Measurements from ENCODE around the gene MTCH1. TPM values are rescaled to one million over a fixed set of nuclear protein-coding genes. Genes with fewer than 3 reads are reported as not detected.

The MTCH1 gene
- total RNA-seq, 3 donors from 2014 or later, result 187 to 229 (median 215) TPM

GRCh38 chr6:37025621-37026466, 39.8 kb upstream of the MTCH1 start:
- intact Hi-C loops (cut with DNase I; ENCODE audit: low total_unique reads), result loop anchor here (10.0 kb wide), 1 partner anchor 149 kb away; the partner anchor contains the start of gene PIM1
- TF ChIP-seq POLR2A (IDR thresholded peaks at IDR 0.05) (no peak), CTCF (IDR thresholded peaks at IDR 0.05) (no peak), POLR2AphosphoS5 (IDR thresholded peaks at IDR 0.05) (no peak)
- H3K36me3 ChIP-seq, result no peaks in the 10 kb centered on the region
- peak overlapping the region in 1 of 2 donors; percentile 71 for H3K27ac ChIP-seq
- no peaks in the 10 kb centered on the region for H3K4me1 ChIP-seq
- no peak overlapping the region for H3K4me3 ChIP-seq
- no peaks in the 10 kb centered on the region for H3K9me3 ChIP-seq
- H3K27me3 ChIP-seq, result no peaks in the 10 kb centered on the region
- DNase-seq (ENCODE audit: low spot score in 2 of 2), result no peak

GRCh38 chr6:37024656-37025337, 38.8 kb upstream of the MTCH1 start:
- Histone ChIP-seq H3K27me3 (no peaks in the 10 kb centered on the region), H3K27ac (peak overlapping the region in 1 of 2 donors; percentile 71), H3K4me1 (no peaks in the 10 kb centered on the region), H3K9me3 (no peaks in the 10 kb centered on the region), H3K36me3 (no peaks in the 10 kb centered on the region), H3K4me3 (no peak overlapping the region)
- intact Hi-C loops (cut with DNase I; ENCODE audit: low total_unique reads), result loop anchor here (5.0 to 10.0 kb wide), 2 partner anchors 150 to 188 kb away; partner anchors contain the start of gene PIM1
- DNase-seq (ENCODE audit: low spot score in 2 of 2), result peak in 1 of 2 donors; percentile 85
- TF ChIP-seq POLR2A (IDR thresholded peaks at IDR 0.05), result no peak

- no peaks in the 10 kb centered on the region for H3K27me3 ChIP-seq
- no peak overlapping the region for H3K27ac ChIP-seq
- H3K4me1 ChIP-seq, result peaks cover 3 to 7% of the 10 kb centered on the region in 2 donors
- no peaks in the 10 kb centered on the region for H3K9me3 ChIP-seq
- H3K4me3 ChIP-seq, result no peak overlapping the region
- no peaks in the 10 kb centered on the region for H3K36me3 ChIP-seq
- no peak for TF ChIP-seq CTCF (IDR thresholded peaks at IDR 0.05)
- DNase-seq (ENCODE audit: low spot score in 2 of 2), result no peak
- intact Hi-C loops (cut with DNase I; ENCODE audit: low total_unique reads), result loop anchor here (5.0 to 10.0 kb wide), 2 partner anchors 153 to 190 kb away; partner anchors contain the start of gene PIM1
These were observed 36.3 kb upstream of the MTCH1 start for GRCh38 chr6:37022135-37022863.

- no peak for TF ChIP-seq CTCF (IDR thresholded peaks at IDR 0.05)
- TF ChIP-seq POLR2A (IDR thresholded peaks at IDR 0.05), result no peak
- TF ChIP-seq POLR2AphosphoS5 (IDR thresholded peaks at IDR 0.05), result no peak
- H3K4me3 ChIP-seq, result no peak overlapping the region
- no peak for DNase-seq (ENCODE audit: low spot score in 2 of 2)
- no peaks in the 10 kb centered on the region for H3K9me3 ChIP-seq
- H3K36me3 ChIP-seq, result no peaks in the 10 kb centered on the region
- no peaks in the 10 kb centered on the region for H3K27me3 ChIP-seq
- peaks cover 3 to 7% of the 10 kb centered on the region in 2 donors for H3K4me1 ChIP-seq
- H3K27ac ChIP-seq, result no peak overlapping the region
- intact Hi-C loops (cut with DNase I; ENCODE audit: low total_unique reads), result loop anchor here (5.0 to 10.0 kb wide), 2 partner anchors 153 to 191 kb away; partner anchors contain the start of gene PIM1
These were observed 35.5 kb upstream of the MTCH1 start for GRCh38 chr6:37021356-37022129.

- DNase-seq (ENCODE audit: low spot score in 2 of 2), result no peak
- peaks cover 3 to 7% of the 10 kb centered on the region in 2 donors for H3K4me1 ChIP-seq
- no peaks in the 10 kb centered on the region for H3K9me3 ChIP-seq
- no peak overlapping the region for H3K27ac ChIP-seq
- no peaks in the 10 kb centered on the region for H3K27me3 ChIP-seq
- H3K4me3 ChIP-seq, result no peak overlapping the region
- H3K36me3 ChIP-seq, result no peaks in the 10 kb centered on the region
- no peak for TF ChIP-seq CTCF (IDR thresholded peaks at IDR 0.05)
- no peak for TF ChIP-seq POLR2A (IDR thresholded peaks at IDR 0.05)
- no peak for TF ChIP-seq POLR2AphosphoS5 (IDR thresholded peaks at IDR 0.05)
- intact Hi-C loops (cut with DNase I; ENCODE audit: low total_unique reads), result loop anchor here (5.0 to 10.0 kb wide), 2 partner anchors 154 to 191 kb away; partner anchors contain the start of gene PIM1
These were observed 34.8 kb upstream of the MTCH1 start for GRCh38 chr6:37020812-37021211.
